Inferior parietal cortex (tissue), 1 donor: ENCODE data around the gene OGG1.
"Not testable (repeated sequence)": the region's sequence is repeated elsewhere in the genome, so short reads cannot be mapped to it uniquely, and the experiment has no call there.

Source experiments
- DNase-seq: peaks from one replicate; pipeline ENCODE4 v3.0.0-alpha.2; 2016; ENCODE audit errors: extremely low spot score

OGG1 gene

DNA sequence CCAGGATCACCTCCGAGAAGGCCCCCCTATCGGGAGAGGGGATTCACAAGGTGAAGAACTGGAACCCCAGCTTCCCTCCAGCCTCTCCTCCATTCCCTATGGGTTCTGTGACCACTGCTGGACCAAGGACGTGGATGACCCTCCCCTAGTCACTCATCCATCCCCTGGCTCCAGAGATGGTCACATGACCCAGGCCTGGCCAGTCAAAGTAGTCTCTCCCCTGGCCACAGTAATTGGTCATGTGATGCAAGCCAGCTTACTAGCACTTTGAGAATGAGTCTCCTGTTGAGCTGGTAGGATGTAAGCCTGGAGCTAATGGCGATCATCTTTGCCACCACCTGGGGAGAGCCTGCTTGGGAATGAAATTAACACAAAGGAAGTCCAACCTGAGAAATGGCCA is 16.1 kb downstream of the OGG1 start:
- DNase-seq = no peak

DNA sequence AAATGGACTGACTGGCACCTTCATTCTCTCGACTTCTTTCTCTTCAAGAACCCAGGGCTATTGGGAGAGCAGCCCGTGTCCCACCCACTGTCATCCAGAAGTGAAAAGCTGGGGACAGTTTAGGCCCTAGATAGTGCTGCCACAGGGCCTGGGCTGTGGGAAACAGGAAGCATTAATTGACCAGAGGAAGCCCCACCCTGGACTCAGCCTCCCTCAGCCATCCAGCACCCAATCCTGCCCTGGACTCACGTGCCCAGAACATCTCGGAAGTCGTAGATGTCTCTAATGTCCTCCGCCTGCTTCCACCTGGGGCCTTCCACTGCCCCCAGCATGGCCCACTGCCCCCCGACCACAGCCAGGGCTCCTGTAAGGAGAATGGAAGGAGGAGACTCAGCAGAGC is 17.7 kb downstream of the OGG1 start:
- DNase-seq = no peak

DNA sequence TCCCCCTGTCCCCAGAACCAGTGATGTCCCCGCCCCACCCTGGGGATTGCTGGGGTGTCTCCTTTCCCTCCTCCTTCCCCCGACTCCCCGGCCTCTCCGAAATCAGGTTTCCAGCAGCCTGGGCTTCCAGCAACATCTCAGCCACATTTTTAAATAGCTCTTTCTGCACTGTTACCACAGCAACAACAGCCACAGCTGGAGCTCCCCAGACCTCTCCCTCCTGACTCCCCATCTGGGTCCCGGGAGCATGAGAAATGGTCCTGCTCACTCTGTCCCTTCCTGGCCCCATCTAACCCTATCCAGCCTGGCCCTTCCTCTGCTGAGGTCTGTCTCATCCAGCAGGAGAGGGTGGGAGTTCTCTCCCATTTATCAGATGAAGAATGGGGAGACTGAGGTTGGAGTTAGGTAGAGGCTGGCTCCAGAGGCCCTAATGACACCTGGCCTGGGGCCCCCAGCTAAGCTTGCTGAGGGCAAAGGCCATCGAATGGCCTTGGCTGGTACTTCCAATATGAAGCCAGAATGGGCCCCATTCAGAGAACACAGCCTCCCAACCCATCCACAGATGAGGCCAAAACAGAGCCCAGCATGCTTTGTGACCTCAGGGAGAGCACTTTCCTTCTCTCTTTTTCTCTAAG is 18.5 kb downstream of the OGG1 start:
- DNase-seq = no peak

DNA sequence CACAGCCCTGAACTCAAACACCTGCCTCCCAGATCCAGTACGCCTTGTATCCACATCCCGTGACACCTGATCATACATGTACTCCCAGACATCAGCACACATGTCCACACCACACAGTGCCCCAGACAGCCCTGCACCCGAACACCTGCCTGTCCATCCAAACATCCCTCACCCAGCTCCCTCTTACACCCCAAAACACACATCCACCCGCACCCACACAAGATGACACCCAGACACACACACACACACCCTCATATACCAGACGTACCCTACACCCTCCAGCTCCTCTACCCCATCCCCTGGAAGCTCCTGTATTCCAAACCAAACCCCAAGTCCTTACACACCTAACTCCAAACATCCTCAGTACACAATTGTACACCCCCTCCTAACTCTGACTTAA is 19.3 kb downstream of the OGG1 start:
- no peak for DNase-seq

DNA sequence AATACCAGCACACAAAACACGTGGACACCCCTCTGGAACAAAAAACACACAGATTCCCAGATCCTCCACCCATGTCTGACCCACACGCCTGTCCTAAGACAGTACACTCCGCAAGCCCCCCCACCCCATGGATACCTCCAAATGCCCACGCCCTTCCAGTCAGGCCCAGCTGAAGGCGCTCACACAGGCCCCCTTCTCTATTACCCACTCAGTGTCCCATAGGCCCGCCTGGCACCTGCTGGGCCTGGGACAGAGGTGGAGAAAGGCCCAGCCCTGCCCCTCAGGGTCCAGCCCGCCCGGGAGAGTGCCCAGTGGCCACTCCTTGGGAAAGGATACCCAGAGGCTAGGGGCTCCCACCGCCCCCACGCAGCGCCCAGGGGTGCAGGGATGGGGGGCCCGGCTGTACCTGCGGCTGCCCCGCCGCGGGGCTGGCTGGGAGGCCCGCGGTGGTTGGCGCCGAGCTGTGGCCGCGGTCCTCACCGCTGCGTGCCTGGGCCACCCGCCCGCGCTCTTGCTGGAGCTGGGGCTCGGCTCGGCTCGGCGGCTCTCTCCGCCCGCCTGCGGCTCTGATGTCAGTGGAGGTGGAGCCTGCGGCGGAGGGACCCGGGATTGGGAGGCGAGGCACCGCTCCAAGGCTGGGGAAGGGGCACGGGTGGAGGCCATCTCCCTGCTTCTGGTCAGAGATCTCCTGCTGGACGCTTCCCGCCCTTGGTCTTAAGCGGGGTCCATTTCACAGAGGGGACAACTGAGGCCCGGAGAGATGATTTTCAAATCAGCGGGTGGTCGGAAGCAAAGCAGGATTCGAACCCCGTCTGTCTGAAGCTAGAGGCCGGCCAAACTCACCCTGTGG is 19.9 kb downstream of the OGG1 start, which contains the start of gene CAMK1:
Gene CAMK1 (minus strand): TSS at position 522 of the 850 bp plus-strand sequence. CDS start 2,198 bp downstream, outside the sequence.
- DNase-seq = no peak

DNA sequence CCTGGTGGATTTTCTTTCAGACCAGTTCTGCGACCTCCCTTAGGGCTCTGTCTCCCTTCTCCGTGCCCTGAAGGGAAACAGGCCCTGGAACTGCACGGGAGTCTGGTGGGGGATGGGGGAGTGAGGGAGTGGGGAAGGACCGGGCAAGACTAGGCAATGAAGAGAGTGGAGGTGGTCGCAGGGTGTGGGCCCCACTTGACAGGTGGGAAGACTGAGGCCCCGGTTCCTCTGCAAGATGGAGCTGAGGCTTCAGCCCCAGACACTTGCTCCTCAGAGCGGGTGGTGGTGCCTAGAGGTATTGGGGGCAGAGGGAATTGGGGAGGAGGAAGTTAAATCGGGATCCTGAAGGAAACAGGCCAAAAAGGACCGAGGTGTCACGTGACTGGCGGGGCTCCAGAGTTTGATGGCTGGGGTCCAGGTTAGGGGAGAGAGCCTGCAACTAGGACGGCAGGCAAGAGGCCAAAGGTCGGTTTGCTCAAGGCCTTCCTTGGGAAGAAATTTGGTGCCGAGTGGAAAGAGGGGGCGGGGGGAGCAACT is 20.6 kb downstream of the OGG1 start:
- DNase-seq = no peak

DNA sequence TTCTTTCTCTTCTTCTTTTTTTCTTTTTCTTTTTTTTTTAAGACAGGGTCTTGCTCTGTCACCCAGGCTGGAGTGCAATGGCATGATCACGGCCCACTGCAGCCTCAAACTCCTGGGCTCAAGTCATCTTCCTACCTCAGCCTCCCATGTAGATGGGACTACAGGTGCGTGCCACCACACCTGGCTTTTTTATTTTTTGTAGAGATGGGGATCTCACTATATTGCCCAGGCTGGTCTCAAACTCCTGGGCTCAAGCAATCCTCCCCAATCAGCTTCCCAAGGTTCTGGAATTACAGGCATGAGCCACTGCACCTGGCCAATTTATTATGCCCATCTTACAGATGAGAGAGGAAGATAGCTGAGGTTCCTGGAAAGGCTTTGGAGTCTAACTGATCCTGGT is 21.3 kb downstream of the OGG1 start:
- not testable (repeated sequence) for DNase-seq

DNA sequence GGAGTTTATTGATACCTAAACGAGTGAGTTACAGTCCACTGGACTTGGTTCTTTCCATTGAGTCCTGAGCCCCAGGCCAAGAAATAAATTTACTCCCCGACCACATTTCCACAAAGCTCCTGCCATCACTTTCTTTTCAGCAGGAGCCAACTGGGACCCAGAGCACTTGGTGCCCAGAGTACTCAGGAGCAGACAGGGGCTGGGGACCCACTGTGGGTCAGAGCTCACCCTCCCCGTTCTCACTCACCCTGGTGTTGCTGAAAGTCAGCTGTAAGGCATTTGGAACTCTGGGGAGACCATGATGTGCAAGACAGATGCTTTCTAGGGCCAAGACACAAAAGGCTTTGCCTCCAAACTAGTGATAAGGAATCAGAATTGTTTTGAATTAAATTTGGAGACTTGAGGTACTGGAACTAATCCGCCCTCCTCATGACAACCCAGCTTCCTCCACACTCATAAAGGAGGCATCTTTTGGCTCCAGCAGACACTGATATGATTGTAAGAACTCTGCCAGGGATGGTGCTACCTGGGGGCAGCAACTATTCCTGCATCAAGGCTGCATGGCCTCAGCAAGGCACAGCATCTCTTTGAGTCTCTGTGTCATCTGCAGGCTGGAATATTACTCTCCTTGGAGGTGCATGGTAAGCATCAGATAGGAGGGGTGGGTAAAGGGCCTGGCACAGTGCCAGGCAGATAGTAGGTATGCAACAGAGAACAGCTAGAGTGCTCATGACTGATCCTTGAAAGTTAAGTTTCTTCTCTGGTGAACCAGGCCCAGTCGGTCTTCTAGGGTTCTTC is 27.3 kb downstream of the OGG1 start:
- DNase-seq = no peak

DNA sequence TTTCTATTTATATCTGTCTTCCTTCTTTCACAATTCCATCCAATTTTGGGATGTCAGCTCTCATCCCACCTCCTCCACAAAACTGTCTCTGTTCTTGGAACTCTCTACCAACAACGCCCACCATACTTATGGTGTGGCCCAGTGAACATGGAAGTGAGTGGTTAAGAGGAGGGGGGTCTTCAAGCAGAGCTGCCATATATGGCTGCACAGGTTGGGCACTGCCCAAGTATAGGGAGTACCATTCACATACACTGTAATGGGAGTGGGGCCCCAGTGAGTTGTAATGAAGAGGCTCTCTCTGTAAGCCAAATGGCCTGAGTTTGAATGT is 27.9 kb downstream of the OGG1 start:
- DNase-seq = peak; percentile 61

DNA sequence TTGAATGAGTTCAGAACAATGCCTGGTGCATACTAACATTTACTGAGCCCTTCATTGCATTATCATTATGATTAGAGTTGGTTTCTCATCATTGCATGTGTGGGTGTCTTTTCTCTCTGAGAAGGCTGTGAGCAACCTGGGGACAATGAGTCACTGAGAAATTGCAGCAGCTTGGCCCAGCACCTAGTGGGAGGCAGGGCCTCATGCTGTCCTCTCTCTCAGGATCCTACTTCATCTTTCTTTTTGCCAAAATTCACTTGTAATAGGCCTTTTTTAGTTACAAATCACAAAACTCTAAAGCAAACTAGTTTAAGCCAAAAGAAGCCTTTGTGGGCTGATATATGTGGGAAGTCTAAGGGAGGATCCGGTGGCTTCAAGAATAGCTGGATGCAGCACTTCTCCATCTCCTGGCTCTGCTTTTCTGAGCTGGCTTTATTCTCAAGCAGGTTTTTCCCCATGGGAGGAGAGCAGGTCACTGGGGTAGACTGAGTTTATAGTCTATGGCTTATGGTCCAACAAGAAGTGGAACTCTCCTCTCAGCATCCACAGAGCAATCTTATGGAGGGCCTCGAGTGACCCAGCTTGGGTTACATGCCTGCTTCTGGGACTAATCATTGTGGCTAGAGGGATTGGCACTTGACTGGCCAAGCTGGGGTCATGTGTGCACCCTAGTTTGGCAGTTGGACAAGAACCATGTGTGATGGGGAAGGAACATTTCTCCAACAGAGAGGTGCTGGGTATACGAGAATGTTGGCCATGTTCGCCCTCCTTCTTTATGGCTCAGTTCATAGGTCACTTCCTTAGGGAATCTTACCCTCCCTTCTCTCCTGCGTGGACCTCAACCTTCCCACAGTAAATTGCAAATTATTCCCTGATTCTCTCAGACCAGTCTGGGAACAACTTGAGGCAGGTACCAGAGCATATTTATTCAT is 28.7 kb downstream of the OGG1 start:
- DNase-seq = peak; percentile 60

DNA sequence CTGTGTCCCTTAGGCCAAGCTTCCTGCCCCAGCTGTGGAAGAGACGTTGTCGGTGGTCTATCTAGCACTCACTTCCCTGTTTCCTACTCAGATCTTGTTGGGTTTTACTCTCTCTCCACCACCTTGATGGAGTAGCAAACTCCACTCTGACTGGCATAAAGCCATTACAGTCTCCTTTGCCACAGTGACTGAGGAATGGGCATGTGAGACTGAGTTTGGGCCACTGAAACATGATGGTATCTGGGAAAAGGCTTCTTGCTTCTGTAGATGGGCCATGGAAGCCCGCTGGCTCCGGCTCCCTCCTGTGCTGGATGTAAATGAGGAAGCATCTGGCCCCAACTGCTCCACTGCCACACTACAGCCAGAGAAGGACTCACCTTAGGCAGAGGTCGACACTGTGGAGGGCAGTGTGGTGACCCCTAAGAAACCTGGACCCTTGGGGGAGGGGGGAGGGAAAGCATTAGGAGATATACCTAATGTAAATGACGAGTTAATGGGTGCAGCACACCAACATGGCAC is 29.4 kb downstream of the OGG1 start:
- DNase-seq = no peak

DNA sequence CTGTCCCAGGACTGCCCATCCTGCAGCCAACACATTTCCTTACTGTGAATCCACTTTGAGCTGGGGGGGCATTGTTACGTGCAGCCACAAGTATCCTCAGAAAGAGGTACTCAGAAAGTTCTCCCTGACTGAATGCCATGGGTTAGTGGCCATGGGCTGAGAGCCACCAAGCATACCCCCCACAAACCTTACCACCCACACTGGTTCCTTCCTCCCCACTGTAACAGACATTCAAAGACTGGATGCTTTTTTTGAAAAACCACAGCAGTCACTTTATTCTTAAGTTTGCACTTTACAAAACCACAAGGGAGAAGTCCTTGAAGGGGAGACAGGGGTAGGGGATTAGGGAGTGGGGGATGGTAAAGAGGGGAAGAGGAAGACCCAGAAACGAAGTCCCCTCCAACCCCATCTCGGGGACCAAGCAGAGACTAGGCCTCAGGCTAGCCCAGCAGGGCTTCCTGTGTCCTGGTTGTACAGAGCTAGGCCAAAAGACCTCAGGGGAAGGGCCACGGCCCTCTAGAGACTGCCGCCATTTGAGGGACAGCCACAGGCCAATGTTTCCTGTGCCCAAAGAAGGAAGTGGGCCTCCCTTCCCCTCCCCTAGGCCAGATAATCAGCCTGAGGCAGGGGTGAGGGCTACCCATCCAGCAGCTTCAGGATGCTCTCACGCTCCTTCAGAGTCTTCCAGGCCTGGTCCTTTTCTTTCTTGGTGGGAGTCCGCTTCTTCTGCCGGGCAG is 30.1 kb downstream of the OGG1 start:
- no peak for DNase-seq

DNA sequence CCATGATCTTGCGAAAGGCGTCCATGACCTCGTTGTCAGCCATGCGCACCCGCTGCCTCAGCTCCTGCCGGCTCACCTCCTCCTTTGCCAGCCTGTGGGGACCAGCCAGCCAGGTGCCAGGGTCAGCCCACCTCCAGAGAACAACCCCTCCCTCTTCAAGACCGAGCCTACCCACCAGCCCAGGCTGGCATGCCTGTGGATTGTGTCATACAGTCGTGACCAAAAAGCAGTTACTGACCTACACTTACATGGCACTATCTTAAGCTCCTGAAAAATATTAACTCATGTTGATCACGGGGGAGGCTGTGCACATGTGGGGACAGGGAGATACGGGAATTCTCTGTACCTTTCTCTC is 30.7 kb downstream of the OGG1 start:
- DNase-seq = no peak

DNA sequence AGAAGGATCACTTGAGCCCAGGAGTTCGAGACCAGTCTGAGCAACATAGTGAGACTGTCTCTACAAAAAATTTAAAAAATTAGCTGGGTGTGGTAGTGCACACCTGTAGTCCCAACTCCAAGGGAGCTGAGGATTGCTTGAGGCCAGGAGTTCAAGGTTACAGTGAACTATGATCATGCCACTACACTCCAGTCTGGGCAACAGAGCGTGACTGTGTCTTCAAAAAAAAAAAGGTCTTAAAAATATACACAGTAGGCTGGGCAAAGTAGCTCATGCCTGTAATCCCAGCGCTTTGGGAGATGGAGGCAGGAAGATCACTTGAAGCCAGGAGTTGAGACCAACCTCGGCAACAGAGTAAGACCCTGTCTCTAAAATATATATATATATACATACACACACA is 31.2 kb downstream of the OGG1 start:
- DNase-seq = no peak

DNA sequence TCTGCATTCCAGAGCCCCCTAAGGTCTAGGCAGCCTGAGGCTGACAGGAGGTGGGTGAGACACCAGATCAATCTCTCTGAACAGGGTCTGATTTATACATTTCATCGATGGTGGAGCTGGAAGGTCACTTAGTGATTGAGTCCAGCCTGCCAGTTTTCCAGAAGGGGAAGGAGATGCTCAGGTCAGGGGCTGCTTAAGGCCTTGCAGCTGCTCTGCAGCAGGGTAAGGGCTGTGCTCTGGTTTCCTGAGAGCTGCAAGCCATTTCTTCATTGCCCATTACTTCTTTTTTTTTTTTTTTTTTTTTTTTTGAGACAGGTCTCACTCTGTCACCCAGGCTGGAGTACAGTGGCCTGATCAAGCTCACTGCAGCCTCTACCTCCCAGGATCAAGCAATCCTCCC is 31.8 kb downstream of the OGG1 start:
- no peak for DNase-seq

DNA sequence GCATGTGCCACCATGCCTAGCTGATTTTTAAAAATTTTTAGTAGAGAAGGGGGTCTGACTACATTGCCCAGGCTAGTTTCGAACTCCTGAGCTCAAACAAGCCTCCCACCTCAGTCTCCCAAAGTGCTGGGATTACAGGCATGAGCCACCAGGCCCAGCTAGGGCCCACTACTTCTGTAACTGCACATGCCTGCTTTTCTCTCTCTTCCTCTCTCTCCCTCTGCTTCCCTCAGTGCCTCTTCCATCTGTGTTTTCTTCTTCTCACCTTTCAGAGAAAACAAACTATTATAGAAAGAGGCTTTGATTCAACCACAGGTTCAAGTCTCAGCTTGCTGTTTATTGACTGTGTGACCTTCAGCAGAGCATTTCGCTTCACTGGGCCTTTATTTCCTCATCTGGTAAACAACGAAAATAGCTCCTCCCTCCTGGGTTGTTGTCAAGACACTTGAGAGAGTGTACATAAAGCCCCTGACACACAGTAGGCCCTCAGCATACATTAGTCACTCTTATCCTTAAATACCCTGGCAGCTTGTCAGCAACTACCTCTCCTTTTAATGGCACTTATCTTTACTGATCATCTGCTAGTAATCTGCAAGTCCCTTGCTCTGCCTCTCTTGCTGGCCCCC is 32.3 kb downstream of the OGG1 start:
- DNase-seq = no peak

DNA sequence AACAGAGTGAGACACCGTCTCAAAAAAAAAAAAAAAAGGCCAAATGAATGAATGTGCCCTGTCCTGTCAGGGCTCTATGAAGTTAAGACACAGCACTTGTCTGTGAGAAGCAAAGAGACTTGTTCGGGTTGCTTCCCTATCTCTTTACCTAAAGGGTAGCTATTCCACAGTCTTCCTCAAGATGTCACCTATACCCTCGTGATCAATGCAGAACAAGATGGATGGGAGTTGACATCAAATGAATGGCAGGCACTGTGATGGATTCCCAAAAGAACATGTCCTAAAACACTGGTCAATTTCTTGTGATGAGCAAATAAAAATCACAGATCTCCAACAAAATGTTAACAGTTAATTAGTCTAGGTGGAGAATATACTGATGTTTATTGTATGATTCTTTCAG is 33.0 kb downstream of the OGG1 start:
- no peak for DNase-seq

DNA sequence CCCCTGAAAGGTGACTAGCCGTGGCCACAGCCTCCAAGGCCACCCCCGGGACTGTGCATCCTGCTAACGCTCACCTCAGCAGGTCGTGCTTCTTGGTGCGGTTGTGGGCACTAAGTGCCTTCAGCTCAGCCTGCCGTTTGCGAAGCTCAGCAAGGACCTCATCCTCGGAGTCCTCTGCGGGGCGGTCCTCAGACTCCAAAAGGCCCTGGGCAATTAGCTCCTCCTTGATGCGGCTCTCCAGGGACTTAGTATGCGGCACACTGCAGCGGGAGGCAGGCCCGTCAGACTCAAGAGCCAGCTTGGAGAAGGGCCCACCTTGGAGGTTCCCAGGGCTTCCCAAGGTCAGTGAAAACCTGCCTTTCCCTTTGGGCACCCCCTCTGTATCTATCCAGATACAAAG is 34.2 kb downstream of the OGG1 start:
- DNase-seq = no peak

DNA sequence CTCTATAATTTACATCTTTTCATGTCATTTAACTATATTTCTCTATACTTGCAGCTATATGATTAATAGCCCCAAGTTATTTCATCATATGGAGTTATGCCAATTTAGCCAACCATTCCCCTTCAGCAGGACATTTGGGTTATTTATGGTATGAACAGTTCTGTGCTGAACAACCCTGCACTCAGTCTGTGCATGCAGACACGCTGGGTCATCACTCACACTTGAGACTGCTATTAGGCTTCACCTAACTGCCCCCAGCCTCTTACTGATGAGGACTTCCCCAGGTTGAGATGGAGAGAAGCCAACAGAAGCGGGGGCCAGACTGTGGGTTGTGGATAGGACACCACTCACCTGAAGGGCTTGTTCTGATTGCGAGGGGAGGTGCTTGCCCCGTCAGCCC is 35.2 kb downstream of the OGG1 start:
- DNase-seq = no peak

DNA sequence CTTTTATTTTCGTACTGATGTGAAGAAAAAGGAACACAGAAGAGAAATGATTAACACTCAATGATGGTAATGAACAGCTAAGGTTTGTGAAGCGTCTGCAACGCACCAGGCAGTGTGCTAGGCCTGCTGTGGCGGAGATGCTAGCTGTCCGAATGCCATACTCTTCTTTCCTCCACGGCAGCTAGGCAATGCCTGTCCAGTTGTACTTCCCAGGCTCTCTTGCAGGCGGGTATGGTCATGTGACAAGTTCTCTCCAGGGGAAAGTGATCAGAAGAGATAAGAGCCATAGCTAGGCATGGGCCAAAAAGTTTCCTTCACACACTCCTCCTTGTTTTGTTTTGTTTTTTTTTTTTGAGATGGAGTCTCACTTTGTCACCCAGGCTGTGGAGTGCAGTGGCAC is 35.9 kb downstream of the OGG1 start:
- DNase-seq = no peak
